NCI-H345 (cell line): ENCODE measurements around the gene CREB3L2.
"Not testable (repeated sequence)": the region's sequence is repeated elsewhere in the genome, so short reads cannot be mapped to it uniquely, and the experiment has no call there.

ENCODE experiments used
- DNase-seq: peaks from one replicate; lab custom pipeline; 2025; lab: John Stamatoyannopoulos, UW

The CREB3L2 gene

GRCh38 chr7:137987563-137987962 lies 14.3 kb downstream of the CREB3L2 start:
- DNase-seq: no peak

GRCh38 chr7:137987018-137987349 lies 14.9 kb downstream of the CREB3L2 start:
- DNase-seq: no peak

- no peak for DNase-seq
Observed at GRCh38 chr7:137986252-137987017, 15.5 kb downstream of the CREB3L2 start.

GRCh38 chr7:137985897-137986251 lies 16.0 kb downstream of the CREB3L2 start:
- DNase-seq: no peak

GRCh38 chr7:137985253-137985896 lies 16.5 kb downstream of the CREB3L2 start:
- DNase-seq: no peak

- no peak for DNase-seq
Observed at GRCh38 chr7:137984181-137985041, 17.5 kb downstream of the CREB3L2 start.

- peak; percentile 15 for DNase-seq
Observed at GRCh38 chr7:137983323-137984008, 18.4 kb downstream of the CREB3L2 start.

- not testable (repeated sequence) for DNase-seq
Observed at GRCh38 chr7:137982394-137982793, 19.5 kb downstream of the CREB3L2 start.

GRCh38 chr7:137981668-137982067 lies 20.2 kb downstream of the CREB3L2 start:
- no peak for DNase-seq

GRCh38 chr7:137981175-137981574 lies 20.7 kb downstream of the CREB3L2 start:
- DNase-seq: no peak

GRCh38 chr7:137980308-137980707 lies 21.6 kb downstream of the CREB3L2 start:
- DNase-seq: no peak

- DNase-seq: no peak
Observed at GRCh38 chr7:137978464-137979237, 23.2 kb downstream of the CREB3L2 start.

- DNase-seq: no peak
Observed at GRCh38 chr7:137977173-137977572, 24.7 kb downstream of the CREB3L2 start.

- no peak for DNase-seq
Observed at GRCh38 chr7:137976696-137977095, 25.2 kb downstream of the CREB3L2 start.

- no peak for DNase-seq
Observed at GRCh38 chr7:137976232-137976631, 25.7 kb downstream of the CREB3L2 start.

GRCh38 chr7:137975768-137976167 lies 26.1 kb downstream of the CREB3L2 start:
- DNase-seq: no peak

GRCh38 chr7:137975221-137975620 lies 26.7 kb downstream of the CREB3L2 start:
- DNase-seq: no peak

- DNase-seq: no peak
Observed at GRCh38 chr7:137974766-137975165, 27.1 kb downstream of the CREB3L2 start.

GRCh38 chr7:137970253-137970975 lies 31.5 kb downstream of the CREB3L2 start:
- no peak for DNase-seq

- DNase-seq: no peak
Observed at GRCh38 chr7:137969828-137970227, 32.1 kb downstream of the CREB3L2 start.

- DNase-seq: no peak
Observed at GRCh38 chr7:137968890-137969289, 33.0 kb downstream of the CREB3L2 start.
